Vagina (tissue), 2 donors: ENCODE results near the gene DNAJC4. TPM values are rescaled to one million over a fixed set of nuclear protein-coding genes. Genes with fewer than 3 reads are reported as not detected.
A peak's percentile ranks its signal among the peaks of the same experiment; 100 is the strongest.

ENCODE experiments used
- DNase-seq, 2 donors: peaks; one replicate each; pipeline ENCODE4 v3.0.0-alpha.2; 2017; ENCODE audit errors: extremely low spot score in 2 of 2
- H3K27ac ChIP-seq: fragments of 200-600 bp; sonication (generic); one replicate; pipeline ENCODE4 v1.5.1; 2019
- H3K27me3 ChIP-seq: fragments of 200-600 bp; sonication (generic); one replicate; pipeline ENCODE4 v1.5.1; 2019
- H3K36me3 ChIP-seq, 2 donors: fragments of 200-600 bp; sonication (generic); one replicate each; pipeline ENCODE4 v1.5.1; 2017 to 2019
- H3K4me1 ChIP-seq: fragments of 200-600 bp; sonication (generic); one replicate; pipeline ENCODE4 v1.5.1; 2019
- H3K4me3 ChIP-seq, 2 donors: fragments of 200-600 bp; sonication (generic); 1 replicate in 1 of 2; 2 replicates in 1 of 2; pipeline ENCODE4 v1.5.1; 2016 to 2019
- H3K9me3 ChIP-seq: fragments of 200-600 bp; sonication (generic); one replicate; pipeline ENCODE4 v1.5.1; 2019
- CTCF ChIP-seq, 3 experiments: fragments of 450-650 bp in 2 of 3; fragments of 200-600 bp in 1 of 3; sonication (generic) in 1 of 3; IDR thresholded peaks; one replicate each; pipeline ENCODE4 v1.5.1; 2017 to 2019; ENCODE audit warnings: antibody characterized with exemption in 3 of 3, mild to moderate bottlenecking in 2 of 3, moderate library complexity in 2 of 3
- POLR2A ChIP-seq, 2 donors: fragments of 450-650 bp; IDR thresholded peaks; one replicate each; pipeline ENCODE4 v1.6.1; 2017; ENCODE audit warnings: antibody characterized with exemption in 2 of 2, mild to moderate bottlenecking in 2 of 2, moderate library complexity in 2 of 2
- POLR2AphosphoS5 ChIP-seq, 2 donors: sonication (generic); formaldehyde crosslinking; IDR thresholded peaks; one replicate each; pipeline ENCODE4 v1.9.0; 2017; ENCODE audit warnings: antibody characterized with exemption in 2 of 2, mild to moderate bottlenecking in 2 of 2, low read depth in 1 of 2; ENCODE audit not compliant: insufficient read depth in 1 of 2
- intact Hi-C: fragments of 100-400 bp; cut with DNase I; formaldehyde crosslinking; loops from one replicate; pipeline ENCODE4 v1.15.1; 2023
- total RNA-seq: library from RNA; depleted of rRNA; stranded (reverse); fragments of >200 nt; gene quantifications from one replicate; pipeline ENCODE4 v1.2.3, GENCODE V29; 2016

Gene DNAJC4
- total RNA-seq, 1 donor from 2014 or later: 43.7 TPM

DNA sequence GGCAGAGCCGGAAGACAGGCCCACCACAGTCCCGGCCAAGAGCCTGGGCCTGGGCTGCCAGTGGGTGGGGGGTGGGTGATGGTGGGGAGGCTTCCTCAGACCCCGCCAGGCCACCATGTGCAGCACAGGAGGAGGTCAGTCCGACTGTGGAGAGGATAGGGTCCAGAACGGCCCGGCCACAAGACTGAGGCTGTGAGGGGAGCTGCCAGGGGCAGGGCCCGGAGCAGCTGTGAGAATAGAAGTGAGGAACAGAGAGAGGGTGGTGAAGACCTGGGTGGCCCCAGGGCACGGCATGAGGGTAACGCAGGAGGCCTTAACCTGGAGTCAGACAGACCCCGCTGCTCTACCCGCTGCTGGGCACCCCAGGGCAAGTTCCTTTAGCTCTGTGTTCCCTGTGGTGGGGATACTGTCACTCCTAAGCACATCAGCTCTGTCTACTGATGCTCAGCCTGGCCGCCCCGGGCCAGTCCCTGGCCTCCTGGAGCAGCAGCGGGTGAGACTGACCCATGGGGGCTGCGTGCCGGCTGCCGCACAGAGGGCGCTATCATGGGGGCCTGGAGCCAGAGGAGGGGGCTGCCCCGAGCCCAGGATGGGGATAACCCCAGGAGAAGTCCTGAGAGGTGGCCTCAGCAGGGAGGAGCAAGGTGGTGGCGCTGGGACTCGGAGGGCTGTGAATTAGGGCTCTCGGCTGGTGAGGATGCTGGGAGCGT lies 22.1 kb upstream of the DNAJC4 start:
- Histone ChIP-seq H3K4me3 (peak overlapping the region; percentile 27 to 40), H3K27ac (peak overlapping the region; percentile 76), H3K36me3 (peaks cover 0 to 9% of the 10 kb centered on the region in 2 donors), H3K4me1 (peaks cover 27% of the 10 kb centered on the region), H3K27me3 (no peaks in the 10 kb centered on the region), H3K9me3 (no peaks in the 10 kb centered on the region)
- intact Hi-C loops: loop anchor here (5.0 kb wide), 1 partner anchor 89 kb away; no protein-coding TSS in a partner anchor
- DNase-seq: no peak
- TF ChIP-seq POLR2AphosphoS5 (IDR thresholded peaks at IDR 0.05; ENCODE audit: insufficient read depth in 1 of 2, low read depth in 1 of 2) (peak in 1 of 2 donors; percentile 1), CTCF (IDR thresholded peaks at IDR 0.05) (no peak)

GRCh38 chr11:64208796-64209562 lies 21.4 kb upstream of the DNAJC4 start:
- Histone ChIP-seq H3K27ac (no peak overlapping the region), H3K4me3 (no peak overlapping the region), H3K4me1 (peaks cover 27% of the 10 kb centered on the region), H3K36me3 (peaks cover 0 to 2% of the 10 kb centered on the region in 2 donors), H3K27me3 (no peaks in the 10 kb centered on the region), H3K9me3 (no peaks in the 10 kb centered on the region)
- TF ChIP-seq POLR2AphosphoS5 (IDR thresholded peaks at IDR 0.05; ENCODE audit: insufficient read depth in 1 of 2, low read depth in 1 of 2) (no peak), POLR2A (IDR thresholded peaks at IDR 0.05) (no peak), CTCF (IDR thresholded peaks at IDR 0.05) (no peak)
- intact Hi-C loops: loop anchor here (5.0 kb wide), 1 partner anchor 88 kb away; no protein-coding TSS in a partner anchor
- no peak for DNase-seq

DNA sequence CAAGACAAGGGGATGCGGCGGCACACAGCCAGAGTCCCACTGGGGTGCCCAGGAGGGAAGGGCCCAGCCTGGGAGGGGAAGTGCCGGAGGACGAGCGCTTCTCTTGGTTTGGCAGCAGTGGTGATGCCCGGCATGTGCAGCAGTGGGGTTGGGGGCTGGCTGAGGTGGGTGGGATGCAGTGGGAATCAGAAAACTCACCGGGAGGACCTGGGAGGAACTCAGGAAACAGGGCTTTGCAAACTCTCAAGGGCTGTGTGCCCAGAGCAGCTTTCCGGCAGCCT lies 20.8 kb upstream of the DNAJC4 start:
- Histone ChIP-seq H3K4me1 (peaks cover 21% of the 10 kb centered on the region), H3K27me3 (no peaks in the 10 kb centered on the region), H3K4me3 (no peak overlapping the region), H3K27ac (no peak overlapping the region), H3K36me3 (no peaks in the 10 kb centered on the region), H3K9me3 (no peaks in the 10 kb centered on the region)
- TF ChIP-seq POLR2A (IDR thresholded peaks at IDR 0.05) (no peak), POLR2AphosphoS5 (IDR thresholded peaks at IDR 0.05; ENCODE audit: insufficient read depth in 1 of 2, low read depth in 1 of 2) (no peak)
- intact Hi-C loops: loop anchor here (5.0 kb wide), 1 partner anchor 88 kb away; no protein-coding TSS in a partner anchor
- DNase-seq: no peak

GRCh38 chr11:64210301-64211020 lies 19.9 kb upstream of the DNAJC4 start:
- DNase-seq: no peak
- H3K9me3 ChIP-seq: no peaks in the 10 kb centered on the region
- no peaks in the 10 kb centered on the region for H3K27me3 ChIP-seq
- no peak overlapping the region for H3K27ac ChIP-seq
- no peak overlapping the region for H3K4me3 ChIP-seq
- H3K4me1 ChIP-seq: peaks cover 16% of the 10 kb centered on the region
- intact Hi-C loops: no loop called here
- H3K36me3 ChIP-seq: no peaks in the 10 kb centered on the region
- no peak for TF ChIP-seq POLR2AphosphoS5 (IDR thresholded peaks at IDR 0.05; ENCODE audit: insufficient read depth in 1 of 2, low read depth in 1 of 2)
- TF ChIP-seq CTCF (IDR thresholded peaks at IDR 0.05): no peak
- TF ChIP-seq POLR2A (IDR thresholded peaks at IDR 0.05): no peak

DNA sequence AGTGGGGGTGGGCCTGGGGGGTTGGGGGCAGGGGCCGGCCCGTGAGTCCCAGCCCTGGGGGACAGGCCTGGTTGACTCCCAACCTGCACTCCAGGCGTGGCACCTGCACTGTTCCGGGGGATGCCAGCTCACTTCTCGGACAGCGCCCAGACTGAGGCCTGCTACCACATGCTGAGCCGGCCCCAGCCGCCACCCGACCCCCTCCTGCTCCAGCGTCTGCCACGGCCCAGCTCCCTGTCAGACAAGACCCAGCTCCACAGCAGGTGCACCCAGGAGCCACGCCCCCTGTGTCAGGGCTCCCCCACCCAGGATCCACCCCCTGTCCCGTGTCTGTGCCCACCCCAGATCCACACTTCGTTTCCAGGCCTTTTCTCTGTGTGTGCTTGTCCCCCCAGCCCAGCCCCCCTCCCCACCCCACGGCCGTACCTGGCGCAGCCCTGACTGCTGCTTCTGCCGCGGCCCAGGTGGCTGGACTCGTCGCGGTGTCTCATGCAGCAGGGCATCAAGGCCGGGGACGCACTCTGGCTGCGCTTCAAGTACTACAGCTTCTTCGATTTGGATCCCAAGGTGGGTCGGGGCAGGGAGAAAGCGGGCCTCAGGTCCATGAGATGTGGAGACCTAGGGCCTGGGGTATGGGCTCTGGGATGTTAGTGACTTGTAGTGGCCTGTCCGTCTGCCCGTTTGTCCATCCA lies 19.0 kb upstream of the DNAJC4 start:
- H3K4me3 ChIP-seq: no peak overlapping the region
- peaks cover 16% of the 10 kb centered on the region for H3K4me1 ChIP-seq
- DNase-seq: no peak
- TF ChIP-seq POLR2AphosphoS5 (IDR thresholded peaks at IDR 0.05; ENCODE audit: insufficient read depth in 1 of 2, low read depth in 1 of 2) (no peak), POLR2A (IDR thresholded peaks at IDR 0.05) (no peak), CTCF (IDR thresholded peaks at IDR 0.05) (no peak)
- no peak overlapping the region for H3K27ac ChIP-seq
- no peaks in the 10 kb centered on the region for H3K9me3 ChIP-seq
- intact Hi-C loops: no loop called here
- no peaks in the 10 kb centered on the region for H3K27me3 ChIP-seq
- H3K36me3 ChIP-seq: no peaks in the 10 kb centered on the region
